Measurements from ENCODE around the gene CEP41.

- TF ChIP-seq EP300 (conservative IDR thresholded peaks at IDR 0.05; ENCODE audit: poor library complexity, severe bottlenecking) (no peak), MXI1 (conservative IDR thresholded peaks at IDR 0.05; ENCODE audit: poor library complexity, severe bottlenecking) (no peak), CTCF (IDR thresholded peaks at IDR 0.05; ENCODE audit: poor library complexity, severe bottlenecking) (no peak), TAF1 (IDR thresholded peaks at IDR 0.05; ENCODE audit: low read depth) (no peak), POLR2AphosphoS5 (IDR thresholded peaks at IDR 0.05) (no peak), RAD21 (conservative IDR thresholded peaks at IDR 0.05) (no peak)
Measured at GRCh38 chr7:130432886-130433285, 7.9 kb downstream of the CEP41 start.

Measured in neural cell (in vitro differentiated cells).